Endodermal cell (in vitro differentiated cells): Measurements from ENCODE around the gene DBNDD2. TPM values are rescaled to one million over a fixed set of nuclear protein-coding genes. Genes with fewer than 3 reads are reported as not detected.
A peak's percentile ranks its signal among the peaks of the same experiment; 100 is the strongest.

ENCODE experiments used
- DNase-seq: peaks from one replicate; pipeline ENCODE4 v3.0.0-alpha.2; 2017
- H3K27ac ChIP-seq: 2 replicates; pipeline ENCODE4 v1.5.1; 2013; ENCODE audit warnings: mild to moderate bottlenecking, low read depth, low read length, moderate library complexity
- H3K27me3 ChIP-seq: 2 replicates; pipeline ENCODE4 v1.6.1; 2013; ENCODE audit warnings: mild to moderate bottlenecking, low read length, moderate library complexity; ENCODE audit not compliant: insufficient read depth, control insufficient read depth, poor library complexity, severe bottlenecking
- H3K36me3 ChIP-seq: 2 replicates; pipeline ENCODE4 v1.7.0; 2013; ENCODE audit warnings: mild to moderate bottlenecking, low read length, moderate library complexity; ENCODE audit not compliant: control insufficient read depth, insufficient read depth
- H3K4me1 ChIP-seq: one replicate; pipeline ENCODE4 v1.7.0; 2013; ENCODE audit warnings: low read length; ENCODE audit not compliant: control insufficient read depth, insufficient read depth
- H3K4me3 ChIP-seq: 2 replicates; pipeline ENCODE4 v1.5.1; 2013; ENCODE audit warnings: mild to moderate bottlenecking, low read length, moderate library complexity
- H3K9ac ChIP-seq: 2 replicates; pipeline ENCODE4 v1.6.1; 2013; ENCODE audit warnings: mild to moderate bottlenecking, low read length, moderate library complexity; ENCODE audit not compliant: poor library complexity, severe bottlenecking; ENCODE audit errors: extremely low read depth
- H3K9me3 ChIP-seq: 2 replicates; pipeline ENCODE4 v1.6.1; 2013; ENCODE audit warnings: mild to moderate bottlenecking, low read length, moderate library complexity; ENCODE audit not compliant: control insufficient read depth
- H3K27ac Mint-ChIP-seq: 2 replicates; pipeline ENCODE4 v1.8.0; 2020; ENCODE audit warnings: mixed read lengths
- H3K27me3 Mint-ChIP-seq: 2 replicates; pipeline ENCODE4 v1.8.0; 2021; ENCODE audit warnings: mild to moderate bottlenecking, mixed read lengths; ENCODE audit not compliant: insufficient read depth
- H3K36me3 Mint-ChIP-seq: 2 replicates; pipeline ENCODE4 v1.8.0; 2020; ENCODE audit warnings: low read depth, mixed read lengths
- H3K4me1 Mint-ChIP-seq: 2 replicates; pipeline ENCODE4 v1.8.0; 2020; ENCODE audit warnings: mixed read lengths
- H3K4me3 Mint-ChIP-seq: 2 replicates; pipeline ENCODE4 v1.8.0; 2020; ENCODE audit warnings: mild to moderate bottlenecking, moderate library complexity, mixed read lengths
- H3K9me3 Mint-ChIP-seq: 2 replicates; pipeline ENCODE4 v1.8.0; 2020; ENCODE audit warnings: mild to moderate bottlenecking, mixed read lengths
- CTCF ChIP-seq: fragments of 200-600 bp; sonication (generic); conservative IDR thresholded peaks from 2 replicates; pipeline ENCODE4 v1.5.0; 2021; ENCODE audit warnings: antibody characterized with exemption, mild to moderate bottlenecking
- WGBS, 2 experiments: methylation state at CpG; one replicate each; pipeline versions ENCODE4 v1.1.5 to v1.1.7; 2013; ENCODE audit warnings: missing lambda C conversion rate in 2 of 2, mixed read lengths in 1 of 2; ENCODE audit not compliant: insufficient coverage in 1 of 2, insufficient read length in 1 of 2; 5-methylcytosine and 5-hydroxymethylcytosine counted together
- total RNA-seq, 2 donors: library from RNA; stranded (reverse); fragmentation: NEBNext Ultra II Directional in 1 of 2; extraction: Animal tissue kit (Norgen Biotek cat#: 25700) in 1 of 2; gene quantifications; 2 replicates in 1 of 2; 3 replicates in 1 of 2; pipeline ENCODE4 v1.2.1, GENCODE V29; 2021

The DBNDD2 gene
- total RNA-seq, 2 donors from 2014 or later, result 63.2 to 69.1 TPM

DNA sequence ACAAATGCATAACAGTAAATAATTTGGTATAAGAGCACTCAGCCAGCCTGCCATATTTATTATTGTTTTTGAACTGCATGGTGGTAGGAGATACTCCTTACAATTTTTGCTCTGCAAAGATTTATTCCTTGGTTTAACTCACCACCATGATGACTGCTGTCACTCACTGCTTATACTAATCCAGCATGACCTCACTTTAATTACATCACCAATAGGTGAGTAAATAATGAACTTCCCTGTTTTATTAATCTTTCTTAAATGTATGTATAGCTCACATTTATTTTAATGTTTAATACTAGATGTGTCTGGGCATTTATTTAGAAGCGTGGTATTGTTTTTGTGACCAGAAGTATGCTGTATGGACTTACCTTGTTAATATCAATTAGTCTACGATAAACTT, 17.2 kb upstream of the DBNDD2 start:
- Histone ChIP-seq H3K9me3 (no peaks in the 10 kb centered on the region), H3K27me3 (no peaks in the 10 kb centered on the region), H3K9ac (no peak overlapping the region), H3K4me1 (no peaks in the 10 kb centered on the region), H3K36me3 (peaks cover 6% of the 10 kb centered on the region), H3K27ac (no peak overlapping the region), H3K4me3 (no peak overlapping the region)
- Mint-ChIP-seq H3K27me3 (peaks cover 27% of the 10 kb centered on the region), H3K4me1 (no peaks in the 10 kb centered on the region), H3K4me3 (no peak overlapping the region), H3K36me3 (no peaks in the 10 kb centered on the region), H3K27ac (no peak overlapping the region), H3K9me3 (no peaks in the 10 kb centered on the region)
- WGBS, 2 experiments, result 100% methylated on average over 1 to 2 of the region's 2 CpGs
- DNase-seq, result no peak
- TF ChIP-seq CTCF, result no peak

- TF ChIP-seq CTCF, result no peak
- Mint-ChIP-seq H3K36me3 (no peaks in the 10 kb centered on the region), H3K4me3 (no peak overlapping the region), H3K27ac (no peak overlapping the region), H3K27me3 (peaks cover 22% of the 10 kb centered on the region), H3K4me1 (no peaks in the 10 kb centered on the region), H3K9me3 (no peaks in the 10 kb centered on the region)
- Histone ChIP-seq H3K27ac (no peak overlapping the region), H3K4me3 (no peak overlapping the region), H3K9me3 (no peaks in the 10 kb centered on the region), H3K27me3 (no peaks in the 10 kb centered on the region), H3K36me3 (peaks cover 6% of the 10 kb centered on the region), H3K9ac (no peak overlapping the region), H3K4me1 (no peaks in the 10 kb centered on the region)
- WGBS, 2 experiments, result 74 to 100% methylated on average over 1 to 2 of the region's 2 CpGs
- no peak for DNase-seq
Observed at GRCh38 chr20:45391559-45391958, 16.5 kb upstream of the DBNDD2 start.

DNA sequence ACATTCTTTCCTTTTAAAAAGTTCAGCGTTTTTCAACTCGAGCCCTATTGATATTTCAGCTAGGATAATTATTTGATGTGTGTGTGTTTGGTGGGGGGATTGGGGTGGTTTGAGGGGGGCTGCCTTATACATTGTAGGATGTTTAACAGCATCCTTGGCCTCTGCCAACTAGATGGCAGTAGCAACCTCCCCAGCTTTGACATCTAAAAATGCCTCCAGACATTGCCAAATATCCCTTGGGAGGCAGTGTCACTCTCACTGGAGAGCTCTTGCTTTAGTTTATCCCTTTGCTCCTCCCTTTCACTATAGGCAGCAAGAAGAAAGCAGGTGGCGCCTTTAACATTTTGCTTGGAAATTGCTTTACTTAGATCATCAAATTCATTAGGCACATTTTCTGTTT, 15.4 kb upstream of the DBNDD2 start:
- no peaks in the 10 kb centered on the region for H3K9me3 Mint-ChIP-seq
- Histone ChIP-seq H3K27me3 (no peaks in the 10 kb centered on the region), H3K9ac (no peak overlapping the region), H3K9me3 (peaks cover 7% of the 10 kb centered on the region), H3K36me3 (no peaks in the 10 kb centered on the region), H3K4me1 (no peaks in the 10 kb centered on the region), H3K27ac (no peak overlapping the region), H3K4me3 (no peak overlapping the region)
- DNase-seq, result no peak
- H3K4me1 Mint-ChIP-seq, result no peaks in the 10 kb centered on the region
- H3K36me3 Mint-ChIP-seq, result no peaks in the 10 kb centered on the region
- TF ChIP-seq CTCF, result peak; percentile 32
- H3K4me3 Mint-ChIP-seq, result no peak overlapping the region
- H3K27ac Mint-ChIP-seq, result no peak overlapping the region
- WGBS, 2 experiments, result 91 to 100% methylated on average over 1 to 3 of the region's 3 CpGs
- H3K27me3 Mint-ChIP-seq, result peaks cover 18% of the 10 kb centered on the region
